IMR-90 (cell line): Measurements from ENCODE around the gene PLXDC2. TPM values are rescaled to one million over a fixed set of nuclear protein-coding genes. Genes with fewer than 3 reads are reported as not detected.

Experiments used
- ATAC-seq: fragments of 200-7000 bp; cut with Tn5 transposase; 2 replicates; pipeline ENCODE4 v1.9.1; 2020; ENCODE audit warnings: low read depth, mild to moderate bottlenecking, moderate library complexity
- BruUV-seq: library from RNA; stranded (reverse); fragments of 400-500 nt; replicated peaks from 2 replicates; lab custom pipeline; 2021; lab: Mats Ljungman, UMichigan
- CTCF ChIA-PET: fragments of 300-600 bp; formaldehyde crosslinking; extraction: SDS; loops from one replicate; lab custom pipeline; 2021; ENCODE audit warnings: antibody characterized with exemption; lab: Yijun Ruan, JAX
- POLR2A ChIA-PET: fragments of 300-600 bp; sonication (Branson Sonifier 250); formaldehyde crosslinking; loops from one replicate; lab custom pipeline; 2022; ENCODE audit warnings: antibody characterized with exemption; ENCODE audit not compliant: unreplicated experiment; lab: Charles Lee
- DNase-seq: peaks from one replicate; pipeline ENCODE4 v3.0.0; 2013
- H2AFZ ChIP-seq: replicated peaks from 2 replicates; pipeline ENCODE3; 2013; ENCODE audit warnings: low read length, mild to moderate bottlenecking; ENCODE audit not compliant: poor library complexity
- H2AK5ac ChIP-seq: 2 replicates; pipeline ENCODE4 v1.6.1; 2013; ENCODE audit warnings: low read depth, low read length, inconsistent platforms
- H2AK9ac ChIP-seq: replicated peaks from 2 replicates; pipeline ENCODE3; 2013; ENCODE audit warnings: mild to moderate bottlenecking, low read depth, low read length, moderate library complexity; ENCODE audit not compliant: poor library complexity
- H2BK120ac ChIP-seq: 2 replicates; pipeline ENCODE4 v1.6.1; 2013; ENCODE audit warnings: low read depth, low read length, inconsistent platforms
- H2BK15ac ChIP-seq: 3 replicates; pipeline ENCODE4 v1.6.1; 2013; ENCODE audit warnings: low read depth, low read length, inconsistent platforms
- H2BK20ac ChIP-seq: 2 replicates; pipeline ENCODE4 v1.6.1; 2013; ENCODE audit warnings: low read depth, mild to moderate bottlenecking, inconsistent platforms, low read length, moderate library complexity
- H2BK5ac ChIP-seq: 2 replicates; pipeline ENCODE4 v1.6.1; 2013; ENCODE audit warnings: mild to moderate bottlenecking, low read depth, low read length, inconsistent platforms; ENCODE audit not compliant: poor library complexity, severe bottlenecking
- H3K14ac ChIP-seq: replicated peaks from 2 replicates; pipeline ENCODE4 v1.6.1; 2013; ENCODE audit warnings: low read depth, low read length, inconsistent platforms
- H3K18ac ChIP-seq: 2 replicates; pipeline ENCODE4 v1.6.1; 2013; ENCODE audit warnings: low read depth, low read length, control low read depth
- H3K23ac ChIP-seq: 2 replicates; pipeline ENCODE4 v1.6.1; 2013; ENCODE audit warnings: low read depth, low read length, inconsistent platforms
- H3K27ac ChIP-seq: 2 replicates; pipeline ENCODE4 v1.5.1; 2013; ENCODE audit warnings: mild to moderate bottlenecking, control low read depth, low read length; ENCODE audit not compliant: insufficient read depth
- H3K27me3 ChIP-seq: 2 replicates; pipeline ENCODE4 v1.6.1; 2013; ENCODE audit warnings: low read length; ENCODE audit not compliant: control insufficient read depth, insufficient read depth
- H3K36me3 ChIP-seq: 2 replicates; pipeline ENCODE4 v1.6.1; 2013; ENCODE audit warnings: low read length, mixed read lengths; ENCODE audit not compliant: control insufficient read depth, insufficient read depth
- H3K4ac ChIP-seq: 2 replicates; pipeline ENCODE4 v1.6.1; 2013; ENCODE audit warnings: low read depth, low read length, inconsistent platforms
- H3K4me1 ChIP-seq: 2 replicates; pipeline ENCODE4 v1.6.1; 2013; ENCODE audit warnings: low read length, mixed read lengths; ENCODE audit not compliant: control insufficient read depth, insufficient read depth
- H3K4me2 ChIP-seq: 2 replicates; pipeline ENCODE4 v1.6.1; 2013; ENCODE audit warnings: low read depth, mild to moderate bottlenecking, control low read depth, low read length, moderate library complexity
- H3K4me3 ChIP-seq: 2 replicates; pipeline ENCODE4 v1.5.1; 2013; ENCODE audit warnings: low read depth, mild to moderate bottlenecking, control low read depth, low read length, moderate library complexity; ENCODE audit not compliant: insufficient read depth
- H3K56ac ChIP-seq: 2 replicates; pipeline ENCODE4 v1.6.1; 2013; ENCODE audit warnings: low read length, inconsistent platforms; ENCODE audit not compliant: insufficient read depth; ENCODE audit errors: extremely low read depth
- H3K79me1 ChIP-seq, 2 experiments: 2 replicates each; pipeline ENCODE4 v1.6.1; 2013; ENCODE audit warnings: low read length in 2 of 2, inconsistent platforms in 1 of 2, low read depth in 1 of 2
- H3K9ac ChIP-seq: 2 replicates; pipeline ENCODE4 v1.6.1; 2013; ENCODE audit warnings: low read depth, low read length, control low read depth
- H3K9me1 ChIP-seq: 2 replicates; pipeline ENCODE4 v1.6.1; 2013; ENCODE audit warnings: low read length, inconsistent platforms; ENCODE audit not compliant: insufficient read depth
- H3K9me3 ChIP-seq: 2 replicates; pipeline ENCODE4 v1.6.1; 2013; ENCODE audit warnings: low read length; ENCODE audit not compliant: control insufficient read depth, insufficient read depth
- H4K20me1 ChIP-seq: 2 replicates; pipeline ENCODE4 v1.6.1; 2013; ENCODE audit warnings: low read length, inconsistent platforms; ENCODE audit not compliant: insufficient read depth
- H4K5ac ChIP-seq: 2 replicates; pipeline ENCODE4 v1.6.1; 2013; ENCODE audit warnings: mild to moderate bottlenecking, low read depth, low read length, control low read depth
- H4K8ac ChIP-seq, 2 experiments: 2 replicates each; pipeline ENCODE4 v1.6.1; 2013; ENCODE audit warnings: low read depth in 2 of 2, low read length in 2 of 2, control low read depth in 1 of 2, inconsistent platforms in 1 of 2
- H4K91ac ChIP-seq: 2 replicates; pipeline ENCODE4 v1.6.1; 2013; ENCODE audit warnings: low read depth, low read length, inconsistent platforms; ENCODE audit not compliant: insufficient read depth
- POLR2A ChIP-seq: IDR thresholded peaks from 2 replicates; pipeline ENCODE4 v1.6.1; 2012; ENCODE audit warnings: mild to moderate bottlenecking, low read depth, low read length
- WGBS, 2 experiments: methylation state at CpG; one replicate each; pipeline versions ENCODE4 v1.1.5 to v1.1.7; 2013; ENCODE audit warnings: missing lambda C conversion rate in 2 of 2; ENCODE audit not compliant: insufficient read length in 1 of 2; ENCODE audit errors: extremely low coverage in 2 of 2; 5-methylcytosine and 5-hydroxymethylcytosine counted together
- dilution Hi-C: fragments of 300-500 bp; cut with HindIII; formaldehyde crosslinking; loops from one replicate; pipeline ENCODE4 v1.14.3; 2018; ENCODE audit warnings: low sequenced_read_pairs; ENCODE audit not compliant: unreplicated experiment
- in situ Hi-C: fragments of 300-500 bp; cut with MboI; formaldehyde crosslinking; loops from 3 replicates; pipeline ENCODE4 v1.14.3; 2019; ENCODE audit warnings: low sequenced_read_pairs, inconsistent platforms, mixed read lengths
- intact Hi-C: fragments of 100-400 bp; cut with micrococcal nuclease; formaldehyde crosslinking; loops from 2 replicates; pipeline ENCODE4 v1.10.0; 2022
- polyA plus RNA-seq, 3 experiments: library from polyadenylated mRNA; depleted of rRNA; stranded (reverse); fragments of >200 nt; gene quantifications; 2 replicates each; pipeline ENCODE4 v1.2.3, GENCODE V29; 2012; ENCODE audit warnings: low replicate concordance in 1 of 3
- total RNA-seq: library from RNA; depleted of rRNA; stranded (reverse); fragments of >200 nt; gene quantifications from 2 replicates; pipeline ENCODE4 v1.2.3, GENCODE V29; 2012

Gene PLXDC2
- total and polyA plus RNA-seq, 2 of the 4 experiments (the other 2 are of a cell fraction): 3.2 to 6.1 TPM

DNA sequence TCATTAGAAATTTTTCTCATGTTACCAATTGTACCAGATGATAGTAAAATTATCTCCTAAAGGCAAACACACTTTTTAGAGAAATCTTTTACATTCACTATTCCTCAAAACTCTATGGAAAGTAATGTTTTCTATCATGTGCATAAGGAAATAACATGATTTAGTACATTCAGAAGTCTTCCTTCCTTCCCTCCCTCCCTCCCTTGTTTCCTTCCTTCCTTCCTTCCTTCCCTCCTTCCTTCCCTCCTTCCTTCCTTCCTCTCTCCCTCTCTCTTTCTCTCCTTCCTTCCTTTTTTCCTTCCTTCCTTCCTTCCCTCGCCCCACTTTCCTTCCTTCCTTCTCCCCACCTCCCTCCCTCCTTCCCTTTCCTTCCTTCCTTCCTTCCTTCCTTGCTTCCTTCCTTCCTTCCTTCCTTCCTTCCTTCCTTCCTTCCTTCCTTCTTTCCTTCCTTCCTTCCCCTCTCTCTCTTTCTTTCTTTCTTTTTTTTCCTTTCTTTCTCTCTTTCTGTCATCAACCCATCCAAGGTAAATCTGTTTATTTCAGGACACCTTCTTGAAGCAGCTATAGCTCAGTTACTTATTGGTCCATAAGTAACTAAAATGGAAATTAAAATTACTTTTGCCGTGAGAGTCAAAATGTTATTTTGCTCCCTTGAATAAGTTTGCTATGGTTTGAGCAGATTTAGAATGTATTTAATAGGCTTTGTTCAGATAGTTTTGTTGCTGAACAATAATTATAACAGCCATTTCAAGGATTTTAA lies 197.9 kb downstream of the PLXDC2 start:
- no peak overlapping the region for H2AFZ ChIP-seq
- intact Hi-C loops (no loop called here), dilution Hi-C loops (no loop called here), in situ Hi-C loops (no loop called here)
- no peaks in the 10 kb centered on the region for H3K79me1 ChIP-seq
- H4K8ac ChIP-seq: no peak overlapping the region
- H4K91ac ChIP-seq: no peak overlapping the region
- DNase-seq: no peak
- no peaks in the 10 kb centered on the region for H3K9me1 ChIP-seq
- no peak overlapping the region for H3K4me3 ChIP-seq
- H3K9me3 ChIP-seq: no peaks in the 10 kb centered on the region
- no peak overlapping the region for H2BK20ac ChIP-seq
- ChIA-PET CTCF (no interaction called here), POLR2A (no interaction called here)
- no peak overlapping the region for H2AK5ac ChIP-seq
- no peak overlapping the region for H3K56ac ChIP-seq
- H3K27ac ChIP-seq: no peak overlapping the region
- H3K14ac ChIP-seq: no peak overlapping the region
- H3K4ac ChIP-seq: no peak overlapping the region
- no peaks in the 10 kb centered on the region for H3K36me3 ChIP-seq
- no peak overlapping the region for H2BK5ac ChIP-seq
- H2BK120ac ChIP-seq: no peak overlapping the region
- no peak for TF ChIP-seq POLR2A
- H3K4me2 ChIP-seq: no peak overlapping the region
- no peak overlapping the region for H2AK9ac ChIP-seq
- no peak overlapping the region for H3K9ac ChIP-seq
- H3K18ac ChIP-seq: no peak overlapping the region
- H4K20me1 ChIP-seq: no peaks in the 10 kb centered on the region
- no peak overlapping the region for H4K5ac ChIP-seq
- H2BK15ac ChIP-seq: no peak overlapping the region
- BruUV-seq: no TSS peak
- ATAC-seq: no peak
- H3K23ac ChIP-seq: no peak overlapping the region
- WGBS, 2 experiments: 95% methylated on average over 1 of the region's 2 CpGs; no CpG with 5 or more reads in 1 of the 2 experiments
- peaks cover 2% of the 10 kb centered on the region; the same call in 1 of the 2 replicates for H3K4me1 ChIP-seq
- no peaks in the 10 kb centered on the region for H3K27me3 ChIP-seq
